Fibroblast of pulmonary artery (primary cell): Measurements from ENCODE around the gene KRT12.

Experiments
- DNase-seq: peaks from one replicate; pipeline ENCODE4 v3.0.0-alpha.2; 2010; ENCODE audit warnings: low read depth
- H3K4me3 ChIP-seq: replicated peaks from 2 replicates; pipeline ENCODE4 v1.5.1; 2011; ENCODE audit warnings: low read depth, mild to moderate bottlenecking, control low read depth, low read length, moderate library complexity
- CTCF ChIP-seq: IDR thresholded peaks from 2 replicates; pipeline ENCODE4 v1.5.1; 2011; ENCODE audit warnings: mild to moderate bottlenecking, control low read depth, low read length, inconsistent platforms; ENCODE audit errors: missing control alignments

The KRT12 gene

GRCh38 chr17:40822132-40822812 is 44.8 kb downstream of the KRT12 start, which contains the start of gene KRT10:
Gene KRT10, minus strand, starts transcription at chr17:40822614. Its CDS starts 29 bp downstream, at chr17:40822585.
- DNase-seq: no peak
- no peak for TF ChIP-seq CTCF
- no peak within 1 kb of the TSS for H3K4me3 ChIP-seq

DNA sequence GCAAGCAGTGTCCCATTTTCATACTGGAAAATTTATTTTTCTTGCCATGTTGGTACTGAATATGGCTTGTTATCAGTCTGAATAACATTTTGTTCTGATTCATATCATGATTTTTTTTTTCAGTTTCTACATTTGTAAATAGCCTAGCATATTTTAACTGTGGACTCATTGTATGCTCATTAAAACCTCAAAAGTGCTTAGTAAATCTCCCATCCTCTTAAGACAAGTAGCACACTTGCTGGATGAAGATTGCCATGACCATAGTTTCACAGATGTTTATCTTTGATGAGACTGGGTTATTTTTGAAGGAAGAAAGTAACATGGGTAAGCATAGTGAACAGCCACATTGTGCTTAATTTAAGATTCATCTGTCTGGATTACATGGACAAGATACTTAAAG is 45.5 kb downstream of the KRT12 start:
- DNase-seq: no peak
- no peak for TF ChIP-seq CTCF
- no peak overlapping the region for H3K4me3 ChIP-seq

DNA sequence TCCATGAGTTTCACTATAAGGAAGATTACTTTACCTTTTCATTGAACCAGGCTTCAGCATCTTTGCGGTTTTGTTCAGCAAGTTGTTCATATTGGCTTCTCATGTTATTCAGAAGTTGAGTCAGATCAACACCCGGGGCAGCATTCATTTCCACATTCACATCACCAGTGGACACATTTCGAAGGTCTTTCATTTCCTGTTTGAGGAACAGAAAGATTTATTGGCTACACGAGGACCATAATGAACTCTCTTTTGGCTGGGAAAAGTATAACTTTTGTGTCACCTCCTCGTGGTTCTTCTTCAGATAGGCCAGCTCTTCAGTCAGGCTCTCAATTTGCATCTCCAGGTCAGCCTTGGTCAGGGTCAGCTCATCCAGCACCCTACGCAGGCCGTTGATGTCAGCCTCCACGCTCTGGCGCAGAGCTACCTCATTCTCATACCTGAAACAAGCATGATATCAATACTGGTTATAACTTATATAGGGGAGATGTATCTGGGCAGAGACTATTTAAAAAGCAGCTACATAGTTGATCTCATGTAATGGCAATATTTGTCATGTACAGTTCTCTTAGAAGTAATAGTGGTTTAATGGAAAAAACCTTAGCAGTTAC is 46.7 kb downstream of the KRT12 start:
- TF ChIP-seq CTCF: no peak
- no peak for DNase-seq
- no peak overlapping the region for H3K4me3 ChIP-seq

DNA sequence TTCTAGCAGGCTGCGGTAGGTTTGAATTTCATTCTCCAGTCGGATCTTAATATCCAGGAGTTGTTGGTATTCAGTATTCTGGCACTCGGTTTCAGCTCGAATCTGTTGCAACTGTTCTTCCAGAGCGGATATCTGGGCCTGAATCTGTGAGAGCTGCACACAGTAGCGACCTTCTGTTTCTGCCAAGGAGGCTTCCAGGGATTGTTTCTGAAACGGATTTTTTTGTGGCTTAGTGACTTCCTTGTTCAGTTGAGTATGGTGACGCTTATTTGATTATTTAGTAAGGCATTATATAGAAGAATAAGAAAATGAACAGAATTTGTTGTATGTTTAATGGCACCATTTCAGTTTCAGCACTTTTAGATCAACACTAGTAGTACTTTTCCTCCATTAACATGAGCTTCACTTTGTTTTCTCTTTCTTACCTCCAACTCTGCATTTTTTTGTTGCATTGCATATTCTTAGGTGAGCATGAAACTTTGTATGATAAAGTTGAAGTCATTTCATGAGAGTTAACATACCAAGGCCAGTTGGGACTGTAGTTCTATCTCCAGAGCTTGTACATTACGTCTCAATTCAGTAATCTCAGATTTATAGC is 47.4 kb downstream of the KRT12 start:
- peak; percentile 27 for DNase-seq
- H3K4me3 ChIP-seq: peak overlapping the region; percentile 86
- TF ChIP-seq CTCF: no peak

DNA sequence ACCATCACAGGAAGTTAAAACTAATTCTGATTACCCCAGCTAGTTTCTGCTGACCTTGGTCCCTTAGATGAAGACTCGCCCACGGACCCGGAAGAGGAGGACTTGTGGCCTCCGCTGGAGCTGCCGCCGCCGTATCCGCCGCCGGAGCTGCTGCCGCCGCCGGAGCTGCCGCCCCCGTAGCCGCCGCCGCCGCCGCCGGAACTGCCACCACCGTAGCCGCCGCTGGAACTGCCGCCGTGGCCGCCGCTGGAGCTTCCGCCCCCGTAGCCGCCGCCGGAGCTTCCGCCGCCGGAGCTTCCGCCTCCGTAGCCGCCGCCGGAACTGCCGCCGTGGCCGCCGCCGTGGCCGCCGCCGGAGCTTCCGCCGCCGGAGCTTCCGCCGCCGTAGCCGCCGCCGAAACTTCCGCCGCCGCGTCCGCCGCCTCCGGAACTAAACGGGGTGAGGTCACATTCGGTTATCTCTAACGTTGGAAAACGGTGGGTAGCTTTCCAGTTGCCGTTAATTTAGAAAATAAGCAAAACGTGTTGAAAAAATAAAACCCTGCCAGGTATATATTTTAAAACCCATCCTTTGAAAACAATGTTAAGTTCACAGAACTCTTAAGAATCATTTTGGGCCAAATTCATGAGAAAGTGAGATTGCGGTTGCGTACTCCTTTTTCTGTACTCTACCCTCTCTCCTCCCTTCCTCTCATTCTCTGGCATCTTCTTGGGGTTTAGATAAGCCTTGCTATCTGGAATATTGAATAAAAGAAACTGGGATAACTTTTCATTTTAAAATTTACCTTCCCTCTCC is 48.1 kb downstream of the KRT12 start:
- DNase-seq: peak; percentile 80
- TF ChIP-seq CTCF: no peak
- peak overlapping the region; percentile 86 for H3K4me3 ChIP-seq

DNA sequence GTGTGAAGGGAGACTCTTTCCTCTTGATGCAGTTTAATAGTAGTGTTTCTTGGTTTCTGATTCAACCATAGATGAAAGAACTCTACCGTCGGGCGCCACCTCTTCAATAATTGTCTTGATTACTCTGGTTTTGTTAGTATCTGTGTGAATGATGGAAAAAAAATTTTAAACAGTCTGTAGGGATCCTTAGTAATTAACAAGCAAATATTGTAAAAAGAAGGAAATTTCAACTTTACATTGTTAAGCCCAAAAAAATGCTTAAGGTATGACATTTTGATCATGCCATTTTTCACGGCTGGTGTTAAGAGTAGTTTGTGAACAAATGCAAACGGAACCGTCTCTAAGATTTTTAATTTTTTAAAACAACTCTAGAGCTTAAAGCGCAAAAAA is 48.7 kb downstream of the KRT12 start:
- DNase-seq: peak; percentile 2
- TF ChIP-seq CTCF: no peak
- peak overlapping the region; percentile 86 for H3K4me3 ChIP-seq
